Panc1 (cell line): ENCODE results near the gene VAPB. TPM values are rescaled to one million over a fixed set of nuclear protein-coding genes. Genes with fewer than 3 reads are reported as not detected.
"Not testable (repeated sequence)": the region's sequence is repeated elsewhere in the genome, so short reads cannot be mapped to it uniquely, and the experiment has no call there.

ENCODE experiments used
- ATAC-seq: fragments of 200-7000 bp; cut with Tn5 transposase; 2 replicates; pipeline ENCODE4 v1.9.1; 2020; ENCODE audit warnings: mild to moderate bottlenecking, moderate library complexity
- BruUV-seq: library from RNA; stranded (reverse); fragments of 400-500 nt; replicated peaks from 2 replicates; lab custom pipeline; 2021; lab: Mats Ljungman, UMichigan
- CTCF ChIA-PET: fragments of 300-600 bp; sonication (Branson Sonifier 250); formaldehyde crosslinking; loops from one replicate; lab custom pipeline; 2022; ENCODE audit warnings: antibody characterized with exemption; lab: Charles Lee
- POLR2A ChIA-PET: fragments of 300-600 bp; sonication (Branson Sonifier 250); formaldehyde crosslinking; loops from one replicate; lab custom pipeline; 2022; ENCODE audit warnings: antibody characterized with exemption; lab: Charles Lee
- DNase-seq: peaks from one replicate; pipeline ENCODE4 v3.0.0-alpha.2; 2010; ENCODE audit warnings: low read depth, low spot score
- H3K27ac ChIP-seq: 2 replicates; pipeline ENCODE4 v1.5.1; 2011; ENCODE audit warnings: mild to moderate bottlenecking, low read length, inconsistent platforms
- H3K27me3 ChIP-seq: fragments of 200-500 bp; sonication (Bioruptor generic); 2 replicates; pipeline ENCODE4 v1.6.0; 2014; ENCODE audit warnings: low read length, inconsistent platforms; ENCODE audit not compliant: control insufficient read depth, insufficient read depth
- H3K36me3 ChIP-seq: fragments of 200-500 bp; sonication (Bioruptor generic); 2 replicates; pipeline ENCODE4 v1.5.1; 2014; ENCODE audit warnings: inconsistent platforms, mild to moderate bottlenecking, low read length, moderate library complexity; ENCODE audit not compliant: control insufficient read depth, insufficient read depth
- H3K4me1 ChIP-seq: 2 replicates; pipeline ENCODE4 v1.5.1; 2011; ENCODE audit warnings: inconsistent platforms, mild to moderate bottlenecking, low read length, moderate library complexity; ENCODE audit not compliant: control insufficient read depth, insufficient read depth
- H3K4me3 ChIP-seq, 2 experiments: 2 replicates each; pipeline ENCODE4 v1.5.1; 2011 to 2012; ENCODE audit warnings: low read depth in 2 of 2, low read length in 2 of 2, mild to moderate bottlenecking in 2 of 2, inconsistent platforms in 1 of 2, moderate library complexity in 1 of 2
- H3K9me3 ChIP-seq: fragments of 200-500 bp; sonication (Bioruptor generic); 2 replicates; pipeline ENCODE4 v1.5.1; 2014; ENCODE audit warnings: low read depth, mild to moderate bottlenecking, inconsistent platforms, low read length, moderate library complexity; ENCODE audit not compliant: control insufficient read depth, insufficient read depth
- POLR2AphosphoS5 ChIP-seq: IDR thresholded peaks from 2 replicates; pipeline ENCODE4 v1.6.1; 2012; ENCODE audit warnings: mild to moderate bottlenecking, low read depth, low read length, moderate library complexity
- SIN3A ChIP-seq: IDR thresholded peaks from 2 replicates; pipeline ENCODE4 v1.6.1; 2012; ENCODE audit warnings: low read depth, mild to moderate bottlenecking, low read length, moderate library complexity, borderline replicate concordance; ENCODE audit not compliant: insufficient read depth
- TCF7L2 ChIP-seq: IDR thresholded peaks from 2 replicates; pipeline ENCODE4 v1.6.1; 2011; ENCODE audit warnings: mild to moderate bottlenecking, low read depth, low read length, inconsistent platforms
- in situ Hi-C: cut with HindIII; loops from 2 replicates; pipeline ENCODE4 v1.10.0; 2016; ENCODE audit warnings: low sequenced_read_pairs, low pct_unique_long_range_greater_than_20kb
- intact Hi-C: fragments of 100-400 bp; cut with micrococcal nuclease; formaldehyde crosslinking; loops from one replicate; pipeline ENCODE4 v1.10.0; 2022; ENCODE audit not compliant: unreplicated experiment
- total RNA-seq: library from RNA; stranded (reverse); gene quantifications from one replicate; pipeline ENCODE4 v1.2.1, GENCODE V29; 2021; ENCODE audit not compliant: unreplicated experiment
- TF ChIP-seq, protein P1 (sequence below): fragments of 450-650 bp; IDR thresholded peaks from 2 replicates; pipeline ENCODE4 v1.5.1; 2017; ENCODE audit warnings: mild to moderate bottlenecking
- TF ChIP-seq, protein P2 (sequence below), 2 experiments: IDR thresholded peaks; 2 replicates each; pipeline ENCODE4 v1.6.1; 2011 to 2012; ENCODE audit warnings: low read depth in 2 of 2, control low read depth in 1 of 2, low read length in 1 of 2, mild to moderate bottlenecking in 1 of 2, moderate library complexity in 1 of 2; ENCODE audit not compliant: insufficient read depth in 1 of 2

The VAPB gene
- total RNA-seq, 1 experiment from 2014 or later: 50.9 TPM

DNA sequence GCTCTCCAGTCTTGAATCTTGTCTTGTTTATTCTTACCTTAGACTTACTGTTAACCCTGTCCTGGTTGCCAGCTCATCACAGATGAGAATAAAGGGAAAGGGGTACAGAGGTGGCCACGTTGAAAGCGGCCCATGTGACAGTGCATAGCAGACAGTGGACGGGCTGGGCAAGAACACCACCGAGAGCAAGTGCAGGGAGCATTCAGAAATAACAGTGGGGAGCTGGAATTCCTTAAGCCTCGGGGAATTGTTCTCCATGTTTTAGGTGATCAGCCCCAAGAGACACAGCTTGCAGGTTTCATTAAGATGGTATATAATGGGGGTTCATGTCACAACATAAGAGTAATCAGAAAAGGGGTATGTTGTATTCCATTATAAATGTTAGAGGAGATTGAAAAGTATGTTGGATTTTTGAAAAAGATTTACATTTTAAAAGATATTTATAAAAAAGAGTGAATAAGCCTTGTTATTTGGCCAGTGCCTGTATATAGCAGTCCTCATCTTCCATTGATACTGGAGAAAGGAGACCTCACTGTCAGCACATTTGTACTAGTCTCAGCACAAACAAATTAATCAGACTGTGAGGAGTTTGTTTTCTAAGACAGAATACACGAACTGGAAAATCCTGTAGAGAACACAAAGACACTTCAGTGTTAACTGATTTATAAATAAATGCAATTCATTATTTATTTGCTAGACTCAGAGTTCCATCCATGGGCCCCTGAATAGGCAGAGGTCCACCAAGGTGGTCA, 35.4 kb downstream of the VAPB start:
- H3K9me3 ChIP-seq: no peaks in the 10 kb centered on the region
- H3K4me3 ChIP-seq: no peak overlapping the region
- in situ Hi-C loops (no loop called here), intact Hi-C loops (no loop called here)
- no peak overlapping the region for H3K27ac ChIP-seq
- H3K36me3 ChIP-seq: peaks cover 2% of the 10 kb centered on the region; the same call in 1 of the 2 replicates
- POLR2A ChIA-PET: interaction anchor here (1.0 kb wide), 1 partner anchor 10 kb away, joined by 4 read pairs; no protein-coding TSS in a partner anchor
- TF ChIP-seq, protein P1, sequence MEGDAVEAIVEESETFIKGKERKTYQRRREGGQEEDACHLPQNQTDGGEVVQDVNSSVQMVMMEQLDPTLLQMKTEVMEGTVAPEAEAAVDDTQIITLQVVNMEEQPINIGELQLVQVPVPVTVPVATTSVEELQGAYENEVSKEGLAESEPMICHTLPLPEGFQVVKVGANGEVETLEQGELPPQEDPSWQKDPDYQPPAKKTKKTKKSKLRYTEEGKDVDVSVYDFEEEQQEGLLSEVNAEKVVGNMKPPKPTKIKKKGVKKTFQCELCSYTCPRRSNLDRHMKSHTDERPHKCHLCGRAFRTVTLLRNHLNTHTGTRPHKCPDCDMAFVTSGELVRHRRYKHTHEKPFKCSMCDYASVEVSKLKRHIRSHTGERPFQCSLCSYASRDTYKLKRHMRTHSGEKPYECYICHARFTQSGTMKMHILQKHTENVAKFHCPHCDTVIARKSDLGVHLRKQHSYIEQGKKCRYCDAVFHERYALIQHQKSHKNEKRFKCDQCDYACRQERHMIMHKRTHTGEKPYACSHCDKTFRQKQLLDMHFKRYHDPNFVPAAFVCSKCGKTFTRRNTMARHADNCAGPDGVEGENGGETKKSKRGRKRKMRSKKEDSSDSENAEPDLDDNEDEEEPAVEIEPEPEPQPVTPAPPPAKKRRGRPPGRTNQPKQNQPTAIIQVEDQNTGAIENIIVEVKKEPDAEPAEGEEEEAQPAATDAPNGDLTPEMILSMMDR: no peak
- no peak for TF ChIP-seq TCF7L2
- TF ChIP-seq, protein P2, sequence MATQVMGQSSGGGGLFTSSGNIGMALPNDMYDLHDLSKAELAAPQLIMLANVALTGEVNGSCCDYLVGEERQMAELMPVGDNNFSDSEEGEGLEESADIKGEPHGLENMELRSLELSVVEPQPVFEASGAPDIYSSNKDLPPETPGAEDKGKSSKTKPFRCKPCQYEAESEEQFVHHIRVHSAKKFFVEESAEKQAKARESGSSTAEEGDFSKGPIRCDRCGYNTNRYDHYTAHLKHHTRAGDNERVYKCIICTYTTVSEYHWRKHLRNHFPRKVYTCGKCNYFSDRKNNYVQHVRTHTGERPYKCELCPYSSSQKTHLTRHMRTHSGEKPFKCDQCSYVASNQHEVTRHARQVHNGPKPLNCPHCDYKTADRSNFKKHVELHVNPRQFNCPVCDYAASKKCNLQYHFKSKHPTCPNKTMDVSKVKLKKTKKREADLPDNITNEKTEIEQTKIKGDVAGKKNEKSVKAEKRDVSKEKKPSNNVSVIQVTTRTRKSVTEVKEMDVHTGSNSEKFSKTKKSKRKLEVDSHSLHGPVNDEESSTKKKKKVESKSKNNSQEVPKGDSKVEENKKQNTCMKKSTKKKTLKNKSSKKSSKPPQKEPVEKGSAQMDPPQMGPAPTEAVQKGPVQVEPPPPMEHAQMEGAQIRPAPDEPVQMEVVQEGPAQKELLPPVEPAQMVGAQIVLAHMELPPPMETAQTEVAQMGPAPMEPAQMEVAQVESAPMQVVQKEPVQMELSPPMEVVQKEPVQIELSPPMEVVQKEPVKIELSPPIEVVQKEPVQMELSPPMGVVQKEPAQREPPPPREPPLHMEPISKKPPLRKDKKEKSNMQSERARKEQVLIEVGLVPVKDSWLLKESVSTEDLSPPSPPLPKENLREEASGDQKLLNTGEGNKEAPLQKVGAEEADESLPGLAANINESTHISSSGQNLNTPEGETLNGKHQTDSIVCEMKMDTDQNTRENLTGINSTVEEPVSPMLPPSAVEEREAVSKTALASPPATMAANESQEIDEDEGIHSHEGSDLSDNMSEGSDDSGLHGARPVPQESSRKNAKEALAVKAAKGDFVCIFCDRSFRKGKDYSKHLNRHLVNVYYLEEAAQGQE (IDR thresholded peaks at IDR 0.05; ENCODE audit: insufficient read depth in 1 of 2, low read depth in 2 of 2, low read length in 1 of 2): no peak
- TF ChIP-seq SIN3A: no peak
- TF ChIP-seq POLR2AphosphoS5: no peak
- no peaks in the 10 kb centered on the region for H3K27me3 ChIP-seq
- no TSS peak for BruUV-seq
- ATAC-seq (no peak), DNase-seq (no peak)
- no peaks in the 10 kb centered on the region for H3K4me1 ChIP-seq
- CTCF ChIA-PET: no interaction called here

DNA sequence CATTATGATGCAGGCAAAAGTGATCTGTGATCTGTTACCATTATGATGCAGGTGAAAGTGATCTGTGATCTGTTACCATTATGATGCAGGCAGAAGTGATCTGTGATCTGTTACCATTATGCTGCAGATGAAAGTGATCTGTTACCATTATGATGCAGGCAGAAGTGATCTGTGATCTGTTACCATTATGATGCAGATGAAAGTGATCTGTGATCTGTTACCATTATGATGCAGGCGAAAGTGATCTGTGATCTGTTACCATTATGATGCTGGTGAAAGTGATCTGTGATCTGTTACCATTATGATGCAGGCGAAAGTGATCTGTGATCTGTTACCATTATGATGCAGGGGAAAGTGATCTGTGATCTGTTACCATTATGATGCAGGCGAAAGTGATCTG, 38.5 kb downstream of the VAPB start:
- H3K27me3 ChIP-seq, H3K36me3 ChIP-seq, H3K27ac ChIP-seq, intact Hi-C loops, ATAC-seq, H3K4me3 ChIP-seq, H3K9me3 ChIP-seq, H3K4me1 ChIP-seq, DNase-seq, CTCF ChIA-PET, in situ Hi-C loops, POLR2A ChIA-PET, BruUV-seq: not testable (repeated sequence)

DNA sequence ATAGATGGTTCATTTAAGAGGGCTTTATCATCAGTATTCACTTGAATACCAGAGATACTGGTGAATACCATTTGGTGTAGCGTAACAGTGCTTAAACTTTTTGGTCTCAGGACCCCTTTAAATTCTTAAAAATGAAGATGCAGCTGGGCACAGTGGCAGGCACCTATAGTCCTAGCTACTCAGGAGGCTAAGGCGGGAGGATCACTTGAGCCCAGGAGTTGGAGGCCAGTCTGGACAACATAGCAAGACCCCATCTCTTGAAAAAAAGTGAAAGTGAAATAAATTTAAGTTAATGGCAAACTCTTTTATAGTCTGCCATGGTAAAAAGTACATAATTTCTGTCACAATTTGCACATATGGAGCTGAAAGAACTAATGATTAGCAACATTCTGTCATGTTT, 39.3 kb downstream of the VAPB start:
- TF ChIP-seq SIN3A (no peak), TCF7L2 (no peak), POLR2AphosphoS5 (no peak)
- TF ChIP-seq, protein P2 (IDR thresholded peaks at IDR 0.05; ENCODE audit: insufficient read depth in 1 of 2, low read depth in 2 of 2, low read length in 1 of 2): no peak
- TF ChIP-seq, protein P1: no peak
- POLR2A ChIA-PET: no interaction called here
- Histone ChIP-seq H3K27me3 (no peaks in the 10 kb centered on the region), H3K4me3 (no peak overlapping the region), H3K27ac (no peak overlapping the region), H3K9me3 (no peaks in the 10 kb centered on the region), H3K4me1 (no peaks in the 10 kb centered on the region), H3K36me3 (peaks cover 5% of the 10 kb centered on the region)
- intact Hi-C loops: no loop called here
- CTCF ChIA-PET: no interaction called here
- DNase-seq: no peak
- in situ Hi-C loops: no loop called here
- no peak for ATAC-seq
- no TSS peak for BruUV-seq
